Astrocyte (in vitro differentiated cells and primary cell): ENCODE measurements around the gene RBFA.

Experiments used
- EZH2 ChIP-seq: IDR thresholded peaks from 2 replicates; pipeline ENCODE4 v1.6.1; 2012; ENCODE audit warnings: mild to moderate bottlenecking, low read length, inconsistent platforms; ENCODE audit not compliant: insufficient read depth
- TF ChIP-seq, protein P1 (sequence below): IDR thresholded peaks from 2 replicates; pipeline ENCODE4 v1.5.1; 2011; ENCODE audit warnings: low read depth, mild to moderate bottlenecking, inconsistent platforms, low read length, moderate library complexity; ENCODE audit not compliant: insufficient read depth

DNA sequence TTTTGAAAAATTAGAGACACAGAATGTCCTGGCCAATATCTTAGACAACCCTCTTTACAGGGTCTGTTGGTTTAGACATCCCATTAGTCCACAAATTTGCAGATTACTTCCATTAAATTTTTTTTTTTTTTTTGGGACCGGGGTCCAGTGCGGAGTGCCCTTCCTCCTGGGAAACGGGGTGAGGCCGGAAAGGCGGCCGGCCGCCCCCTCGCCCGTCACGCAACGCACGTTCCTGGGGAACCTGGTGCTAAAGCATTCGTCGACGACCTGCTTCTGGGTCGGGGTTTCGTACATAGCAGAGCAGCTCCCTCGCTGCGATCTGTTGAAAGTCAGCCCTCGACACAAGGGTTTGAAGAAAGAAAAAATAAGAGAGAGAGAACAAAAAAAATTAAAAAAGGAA lies 21.5 kb upstream of the RBFA start:
- TF ChIP-seq, protein P1, sequence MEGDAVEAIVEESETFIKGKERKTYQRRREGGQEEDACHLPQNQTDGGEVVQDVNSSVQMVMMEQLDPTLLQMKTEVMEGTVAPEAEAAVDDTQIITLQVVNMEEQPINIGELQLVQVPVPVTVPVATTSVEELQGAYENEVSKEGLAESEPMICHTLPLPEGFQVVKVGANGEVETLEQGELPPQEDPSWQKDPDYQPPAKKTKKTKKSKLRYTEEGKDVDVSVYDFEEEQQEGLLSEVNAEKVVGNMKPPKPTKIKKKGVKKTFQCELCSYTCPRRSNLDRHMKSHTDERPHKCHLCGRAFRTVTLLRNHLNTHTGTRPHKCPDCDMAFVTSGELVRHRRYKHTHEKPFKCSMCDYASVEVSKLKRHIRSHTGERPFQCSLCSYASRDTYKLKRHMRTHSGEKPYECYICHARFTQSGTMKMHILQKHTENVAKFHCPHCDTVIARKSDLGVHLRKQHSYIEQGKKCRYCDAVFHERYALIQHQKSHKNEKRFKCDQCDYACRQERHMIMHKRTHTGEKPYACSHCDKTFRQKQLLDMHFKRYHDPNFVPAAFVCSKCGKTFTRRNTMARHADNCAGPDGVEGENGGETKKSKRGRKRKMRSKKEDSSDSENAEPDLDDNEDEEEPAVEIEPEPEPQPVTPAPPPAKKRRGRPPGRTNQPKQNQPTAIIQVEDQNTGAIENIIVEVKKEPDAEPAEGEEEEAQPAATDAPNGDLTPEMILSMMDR, result no peak
- no peak for TF ChIP-seq EZH2
